ENCODE results near the gene WSCD2. TPM values are rescaled to one million over a fixed set of nuclear protein-coding genes. Genes with fewer than 3 reads are reported as not detected.

The WSCD2 gene
- total and polyA plus RNA-seq, 3 donors from 2014 or later: 0.50 to 1.7 (median 0.94) TPM

- no peaks in the 10 kb centered on the region for H3K9me3 ChIP-seq
- WGBS, 2 donors: 63 to 68% methylated on average over 10 of the region's 10 CpGs
- intact Hi-C loops (cut with DNase I; ENCODE audit: low total_unique reads): no loop called here
- no peak overlapping the region for H3K4me3 ChIP-seq
- DNase-seq: no peak
- H3K4me1 ChIP-seq: no peaks in the 10 kb centered on the region
- no peak for TF ChIP-seq POLR2A (IDR thresholded peaks at IDR 0.05)
- TF ChIP-seq CTCF (IDR thresholded peaks at IDR 0.05): no peak
- H3K27ac ChIP-seq: no peak overlapping the region
- H3K36me3 ChIP-seq (ENCODE audit: low read depth, missing control alignments): no peaks in the 10 kb centered on the region
- H3K27me3 ChIP-seq: no peaks in the 10 kb centered on the region
Measured at GRCh38 chr12:108241986-108242703, 113.1 kb downstream of the WSCD2 start.

DNA sequence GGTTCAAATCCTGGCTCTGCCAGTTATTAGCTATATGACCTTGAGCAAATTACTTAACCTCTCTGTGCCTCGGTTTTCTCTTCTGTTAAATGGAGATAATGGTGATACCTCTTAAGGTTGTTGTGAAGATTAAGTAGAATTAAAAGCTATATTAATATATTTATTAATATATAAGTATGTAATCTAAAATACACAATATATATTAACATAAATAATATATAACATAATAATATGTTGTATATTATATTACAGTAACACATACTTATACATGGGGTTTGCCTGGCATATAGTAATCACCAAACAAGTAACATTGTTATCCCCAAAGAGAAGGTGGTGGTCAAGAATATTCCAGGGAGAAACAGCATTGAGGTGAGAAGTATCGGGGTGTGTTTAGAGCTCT, 118.0 kb downstream of the WSCD2 start:
- H3K27ac ChIP-seq: no peak overlapping the region
- no peaks in the 10 kb centered on the region for H3K27me3 ChIP-seq
- H3K4me1 ChIP-seq: no peaks in the 10 kb centered on the region
- no peak overlapping the region for H3K4me3 ChIP-seq
- 86 to 89% methylated on average over 2 of the region's 2 CpGs for WGBS, 2 donors
- TF ChIP-seq CTCF (IDR thresholded peaks at IDR 0.05) (no peak), POLR2A (IDR thresholded peaks at IDR 0.05) (no peak)
- no peaks in the 10 kb centered on the region for H3K36me3 ChIP-seq (ENCODE audit: low read depth, missing control alignments)
- intact Hi-C loops (cut with DNase I; ENCODE audit: low total_unique reads): no loop called here
- H3K9me3 ChIP-seq: no peaks in the 10 kb centered on the region
- no peak for DNase-seq

- H3K4me1 ChIP-seq: no peaks in the 10 kb centered on the region
- H3K27ac ChIP-seq: no peak overlapping the region
- H3K36me3 ChIP-seq (ENCODE audit: low read depth, missing control alignments): no peaks in the 10 kb centered on the region
- WGBS, 2 donors: 90 to 95% methylated on average over 6 to 13 of the region's 13 CpGs
- TF ChIP-seq POLR2A (IDR thresholded peaks at IDR 0.05) (no peak), CTCF (IDR thresholded peaks at IDR 0.05) (no peak)
- no peaks in the 10 kb centered on the region for H3K27me3 ChIP-seq
- H3K9me3 ChIP-seq: no peaks in the 10 kb centered on the region
- no peak for DNase-seq
- intact Hi-C loops (cut with DNase I; ENCODE audit: low total_unique reads): no loop called here
- no peak overlapping the region for H3K4me3 ChIP-seq
Measured at GRCh38 chr12:108248011-108248410, 118.9 kb downstream of the WSCD2 start.

DNA sequence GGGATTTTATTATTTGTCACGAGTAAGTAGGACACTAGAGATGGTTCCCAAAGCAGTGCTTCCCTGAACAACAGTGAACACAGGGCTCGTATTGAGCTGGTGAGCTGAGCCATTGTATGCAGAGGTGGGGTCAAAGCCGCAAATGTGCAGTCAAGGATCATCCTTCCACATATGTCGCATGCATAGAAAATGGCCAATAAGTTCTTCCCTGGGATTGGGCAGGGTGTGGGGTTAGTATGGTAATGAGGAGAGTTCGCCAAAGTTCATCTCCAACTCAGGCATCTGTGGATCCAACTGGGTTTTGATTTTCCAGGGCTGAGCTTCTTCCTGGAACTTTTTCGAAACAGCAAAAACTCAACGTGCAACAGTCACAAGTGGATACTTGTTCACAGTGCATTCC, 123.4 kb downstream of the WSCD2 start:
- Histone ChIP-seq H3K36me3 (ENCODE audit: low read depth, missing control alignments) (no peaks in the 10 kb centered on the region), H3K9me3 (no peaks in the 10 kb centered on the region), H3K4me1 (no peaks in the 10 kb centered on the region), H3K27me3 (no peaks in the 10 kb centered on the region), H3K4me3 (no peak overlapping the region), H3K27ac (no peak overlapping the region)
- WGBS, 2 donors: 85 to 92% methylated on average over 7 of the region's 7 CpGs
- DNase-seq: no peak
- intact Hi-C loops (cut with DNase I; ENCODE audit: low total_unique reads): no loop called here
- TF ChIP-seq CTCF (IDR thresholded peaks at IDR 0.05) (no peak), POLR2A (IDR thresholded peaks at IDR 0.05) (no peak)

- no peak for DNase-seq
- Histone ChIP-seq H3K4me1 (no peaks in the 10 kb centered on the region), H3K9me3 (no peaks in the 10 kb centered on the region), H3K36me3 (ENCODE audit: low read depth, missing control alignments) (no peaks in the 10 kb centered on the region), H3K4me3 (no peak overlapping the region), H3K27me3 (no peaks in the 10 kb centered on the region), H3K27ac (no peak overlapping the region)
- no peak for TF ChIP-seq CTCF (IDR thresholded peaks at IDR 0.05)
- no peak for TF ChIP-seq POLR2A (IDR thresholded peaks at IDR 0.05)
- WGBS, 2 donors: 17 to 18% methylated on average over 3 to 4 of the region's 4 CpGs
- intact Hi-C loops (cut with DNase I; ENCODE audit: low total_unique reads): no loop called here
Measured at GRCh38 chr12:108253540-108253939, 124.5 kb downstream of the WSCD2 start.
